Thyroid gland (tissue), 4 donors: ENCODE results near the gene PRKG2.

ENCODE experiments used
- CTCF ChIP-seq, 6 experiments: fragments of 200-600 bp in 3 of 6; fragments of 450-650 bp in 3 of 6; sonication (generic) in 3 of 6; IDR thresholded peaks; one replicate each; pipeline ENCODE4 v1.5.1; 2016 to 2019; ENCODE audit warnings: antibody characterized with exemption in 6 of 6, mild to moderate bottlenecking in 2 of 6, inconsistent platforms in 1 of 6, moderate library complexity in 1 of 6
- POLR2A ChIP-seq, 2 donors: fragments of 450-650 bp; IDR thresholded peaks; one replicate each; pipeline ENCODE4 v1.6.1; 2017; ENCODE audit warnings: antibody characterized with exemption in 2 of 2, mild to moderate bottlenecking in 2 of 2, moderate library complexity in 1 of 2

- TF ChIP-seq CTCF (IDR thresholded peaks at IDR 0.05) (no peak), POLR2A (IDR thresholded peaks at IDR 0.05) (no peak)
Measured at GRCh38 chr4:81205302-81205701, 9.7 kb downstream of the PRKG2 start.
